HG03025 (cell line): ENCODE measurements around the gene TARP.
"Not testable (repeated sequence)": the region's sequence is repeated elsewhere in the genome, so short reads cannot be mapped to it uniquely, and the experiment has no call there.

Experiments used
- ATAC-seq: cut with Tn5 transposase; IDR thresholded peaks from one replicate; pipeline ENCODE4 v1.9.1; 2021; ENCODE audit warnings: mild to moderate bottlenecking, moderate library complexity; ENCODE audit not compliant: unreplicated experiment, low FRiP score

TARP gene

GRCh38 chr7:38263274-38263673 lies 10.2 kb downstream of the TARP start:
- ATAC-seq: not testable (repeated sequence)

GRCh38 chr7:38262545-38262944 lies 10.9 kb downstream of the TARP start:
- no peak for ATAC-seq

- not testable (repeated sequence) for ATAC-seq
These were observed 11.4 kb downstream of the TARP start for GRCh38 chr7:38262026-38262425.

DNA sequence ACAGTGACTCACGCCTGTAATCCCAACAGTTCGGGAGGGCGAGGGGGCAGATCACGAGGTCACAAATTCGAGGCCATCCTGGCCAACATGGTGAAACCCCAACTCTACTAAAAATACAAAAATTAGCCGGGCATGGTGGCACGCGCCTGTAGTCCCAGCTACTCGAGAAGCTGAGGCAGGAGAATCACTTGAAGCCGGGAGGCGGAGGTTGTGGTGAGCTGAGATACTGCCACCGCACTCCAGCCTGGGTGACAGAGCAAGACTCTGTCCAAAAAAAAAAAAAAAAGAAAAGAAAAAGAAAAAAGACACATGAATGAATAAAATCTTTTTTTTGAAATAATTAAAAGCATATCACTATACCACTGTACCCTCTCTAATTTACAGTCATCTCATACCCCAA lies 11.8 kb downstream of the TARP start:
- ATAC-seq: not testable (repeated sequence)

DNA sequence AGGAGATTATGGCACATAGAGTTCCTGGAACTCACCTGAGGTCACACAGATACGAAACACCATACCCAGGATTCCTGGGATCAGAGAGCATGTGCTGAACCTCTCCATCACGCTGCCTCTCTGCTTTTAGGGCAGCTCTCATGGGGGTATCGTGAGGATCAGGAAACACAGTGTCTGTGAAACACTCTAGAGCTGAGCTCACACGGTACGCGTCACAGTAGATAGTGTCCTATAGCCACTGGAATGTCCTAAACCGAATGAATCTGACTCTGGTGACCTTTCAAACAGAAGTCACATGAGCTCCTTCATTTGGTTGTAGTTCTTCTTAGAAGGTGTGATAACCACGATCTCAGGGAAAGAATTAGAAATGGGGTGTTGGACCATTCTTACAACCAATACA lies 14.3 kb downstream of the TARP start:
- not testable (repeated sequence) for ATAC-seq

GRCh38 chr7:38257350-38257677 lies 16.1 kb downstream of the TARP start:
- ATAC-seq: no peak

DNA sequence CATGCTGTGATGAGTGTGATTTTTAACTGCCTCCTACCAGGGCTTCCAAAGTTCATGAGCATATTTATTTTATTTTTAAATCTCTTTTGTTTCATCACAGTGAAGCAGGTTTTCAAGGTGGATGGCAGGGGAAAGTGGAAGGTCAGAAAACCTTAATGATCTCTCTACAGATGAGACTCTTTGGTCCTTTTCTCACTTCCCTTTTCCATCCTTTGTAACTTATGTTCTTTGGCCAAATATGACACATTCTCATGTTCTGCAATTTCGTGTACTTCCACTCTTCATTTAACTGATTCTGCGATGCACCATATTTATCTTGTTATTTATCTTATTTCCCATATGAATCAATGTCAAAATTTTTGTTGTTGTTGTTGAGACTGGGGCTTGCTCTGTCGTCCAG lies 23.6 kb downstream of the TARP start:
- ATAC-seq: not testable (repeated sequence)

- ATAC-seq: no peak
These were observed 25.3 kb downstream of the TARP start for GRCh38 chr7:38248069-38248567.

DNA sequence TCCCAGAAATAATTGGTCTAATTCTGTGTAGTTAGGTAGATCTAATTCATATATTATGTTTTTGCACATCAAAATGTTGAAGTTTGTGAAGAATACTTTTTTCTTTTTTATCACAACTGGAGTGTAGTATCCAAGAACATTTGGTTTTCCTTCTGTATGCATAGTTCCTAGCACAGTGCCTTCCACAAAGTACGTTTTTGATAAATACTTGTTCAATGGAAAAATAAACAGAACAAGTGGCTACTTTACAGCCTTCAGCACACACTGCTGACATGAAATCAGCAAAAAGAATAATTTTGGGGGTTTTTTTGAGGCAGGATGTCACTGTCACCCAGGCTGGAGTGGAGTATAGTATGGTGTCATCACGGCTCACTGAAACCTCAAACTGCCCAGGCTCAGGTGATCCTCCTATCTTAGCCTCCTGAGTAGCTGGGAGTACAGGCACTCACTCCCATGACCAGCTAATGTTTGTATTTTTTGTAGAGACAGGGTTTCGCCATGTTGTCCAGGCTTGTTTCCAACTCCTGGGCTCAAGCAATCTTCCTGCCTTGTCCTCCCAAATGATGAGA lies 27.9 kb downstream of the TARP start:
- ATAC-seq: no peak

- ATAC-seq: no peak
These were observed 28.9 kb downstream of the TARP start for GRCh38 chr7:38244516-38244915.

- not testable (repeated sequence) for ATAC-seq
These were observed 30.1 kb downstream of the TARP start for GRCh38 chr7:38243345-38243744.

- no peak for ATAC-seq
These were observed 30.6 kb downstream of the TARP start for GRCh38 chr7:38242814-38243213.

- no peak for ATAC-seq
These were observed 32.4 kb downstream of the TARP start for GRCh38 chr7:38241071-38241470.

GRCh38 chr7:38239129-38239528 lies 34.3 kb downstream of the TARP start:
- ATAC-seq: not testable (repeated sequence)

DNA sequence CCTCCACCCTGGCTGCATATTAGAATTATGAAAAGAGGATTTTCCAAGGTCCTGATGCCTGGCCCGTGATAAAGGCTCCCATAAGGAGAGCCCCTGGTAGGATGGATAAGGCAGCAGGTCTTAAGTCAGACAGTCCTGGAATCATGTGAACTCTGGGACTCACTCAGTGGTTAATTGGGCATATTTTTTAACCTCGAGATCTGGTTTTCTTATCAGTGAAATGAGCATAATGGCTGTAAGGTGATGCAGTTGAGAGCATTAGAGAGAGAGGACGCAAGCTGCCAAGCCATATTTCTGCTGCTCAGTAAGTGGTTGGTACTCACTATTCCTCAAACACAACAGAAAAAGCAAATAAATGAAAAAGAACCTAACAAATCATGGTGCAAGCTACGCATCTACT lies 37.8 kb downstream of the TARP start:
- ATAC-seq: no peak

- not testable (repeated sequence) for ATAC-seq
These were observed 38.7 kb downstream of the TARP start for GRCh38 chr7:38234759-38235158.

GRCh38 chr7:38232502-38233366 lies 40.7 kb downstream of the TARP start:
- ATAC-seq: no peak

GRCh38 chr7:38229884-38230642 lies 43.4 kb downstream of the TARP start:
- ATAC-seq: no peak

DNA sequence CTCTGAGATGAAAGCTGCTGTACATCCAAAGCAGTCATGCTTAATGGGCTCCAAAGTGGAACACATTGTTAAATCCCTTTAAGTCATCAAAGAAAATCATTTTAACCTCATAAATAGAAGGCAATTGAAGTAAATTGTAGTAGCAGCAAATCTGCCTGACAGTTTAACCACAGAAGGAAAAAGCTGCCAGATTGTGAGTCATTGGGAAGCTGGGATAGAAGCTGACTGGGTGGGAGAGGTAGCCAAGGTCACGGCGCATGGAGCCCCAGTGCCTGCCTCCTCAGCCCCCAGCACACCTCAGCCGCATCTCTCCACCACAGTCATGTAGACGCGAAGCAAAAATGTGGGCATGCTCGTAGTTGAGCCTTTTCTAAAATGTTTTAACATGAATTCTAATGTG lies 44.0 kb downstream of the TARP start:
- no peak for ATAC-seq

- no peak for ATAC-seq
These were observed 49.0 kb downstream of the TARP start for GRCh38 chr7:38224392-38224791.

- ATAC-seq: no peak
These were observed 50.1 kb downstream of the TARP start for GRCh38 chr7:38223306-38223705.
